Breast epithelium (tissue), 4 donors: ENCODE results near the gene APAF1. TPM values are rescaled to one million over a fixed set of nuclear protein-coding genes. Genes with fewer than 3 reads are reported as not detected.
"Not testable (repeated sequence)": the region's sequence is repeated elsewhere in the genome, so short reads cannot be mapped to it uniquely, and the experiment has no call there.

ENCODE experiments used
- DNase-seq, 2 donors: peaks; one replicate each; pipeline ENCODE4 v3.0.0-alpha.2; 2019; ENCODE audit warnings: low spot score in 2 of 2
- H3K27ac ChIP-seq, 2 donors: fragments of 200-600 bp; sonication (generic) in 1 of 2; one replicate each; pipeline ENCODE4 v1.5.1; 2016 to 2019; ENCODE audit warnings: mild to moderate bottlenecking in 1 of 2
- H3K27me3 ChIP-seq, 2 donors: fragments of 200-600 bp; sonication (generic) in 1 of 2; one replicate each; pipeline versions ENCODE4 v1.5.1 to v1.6.0; 2017 to 2019; ENCODE audit warnings: control low read depth in 1 of 2, mild to moderate bottlenecking in 1 of 2
- H3K36me3 ChIP-seq: fragments of 200-600 bp; one replicate; pipeline ENCODE4 v1.5.1; 2019
- H3K4me1 ChIP-seq, 2 donors: fragments of 200-600 bp; sonication (generic); one replicate each; pipeline ENCODE4 v1.5.1; 2016 to 2019; ENCODE audit warnings: control low read depth in 1 of 2
- H3K4me3 ChIP-seq, 3 donors: fragments of 200-600 bp; sonication (generic); 1 replicate in 2 of 3; 2 replicates in 1 of 3; pipeline ENCODE4 v1.5.1; 2016 to 2019; ENCODE audit warnings: mild to moderate bottlenecking in 3 of 3, moderate library complexity in 2 of 3
- H3K9me3 ChIP-seq, 2 donors: fragments of 200-600 bp; sonication (generic) in 1 of 2; one replicate each; pipeline ENCODE4 v1.5.1; 2016 to 2019; ENCODE audit warnings: control low read depth in 1 of 2
- POLR2A ChIP-seq: fragments of 450-650 bp; IDR thresholded peaks from one replicate; pipeline ENCODE4 v1.6.1; 2016; ENCODE audit warnings: antibody characterized with exemption, mild to moderate bottlenecking, moderate library complexity
- POLR2AphosphoS5 ChIP-seq, 3 donors: sonication (generic); formaldehyde crosslinking; IDR thresholded peaks; one replicate each; pipeline ENCODE4 v1.6.1; 2017; ENCODE audit warnings: antibody characterized with exemption in 3 of 3
- intact Hi-C: fragments of 100-400 bp; cut with DNase I; formaldehyde crosslinking; loops from one replicate; pipeline ENCODE4 v1.15.1; 2023; ENCODE audit warnings: low total_unique reads
- total RNA-seq, 3 donors: library from RNA; depleted of rRNA; stranded (reverse); fragments of >200 nt; gene quantifications; one replicate each; pipeline ENCODE4 v1.1.0, GENCODE V29; 2016
- TF ChIP-seq, protein P1 (sequence below), 3 donors: fragments of 450-650 bp; IDR thresholded peaks; one replicate each; pipeline ENCODE4 v1.5.1; 2016 to 2017; ENCODE audit warnings: antibody characterized with exemption in 3 of 3, mild to moderate bottlenecking in 3 of 3, moderate library complexity in 3 of 3

Gene APAF1
- 10 to 100 TPM; 10.1 to 18.1 (median 16.4) TPM for total RNA-seq

DNA sequence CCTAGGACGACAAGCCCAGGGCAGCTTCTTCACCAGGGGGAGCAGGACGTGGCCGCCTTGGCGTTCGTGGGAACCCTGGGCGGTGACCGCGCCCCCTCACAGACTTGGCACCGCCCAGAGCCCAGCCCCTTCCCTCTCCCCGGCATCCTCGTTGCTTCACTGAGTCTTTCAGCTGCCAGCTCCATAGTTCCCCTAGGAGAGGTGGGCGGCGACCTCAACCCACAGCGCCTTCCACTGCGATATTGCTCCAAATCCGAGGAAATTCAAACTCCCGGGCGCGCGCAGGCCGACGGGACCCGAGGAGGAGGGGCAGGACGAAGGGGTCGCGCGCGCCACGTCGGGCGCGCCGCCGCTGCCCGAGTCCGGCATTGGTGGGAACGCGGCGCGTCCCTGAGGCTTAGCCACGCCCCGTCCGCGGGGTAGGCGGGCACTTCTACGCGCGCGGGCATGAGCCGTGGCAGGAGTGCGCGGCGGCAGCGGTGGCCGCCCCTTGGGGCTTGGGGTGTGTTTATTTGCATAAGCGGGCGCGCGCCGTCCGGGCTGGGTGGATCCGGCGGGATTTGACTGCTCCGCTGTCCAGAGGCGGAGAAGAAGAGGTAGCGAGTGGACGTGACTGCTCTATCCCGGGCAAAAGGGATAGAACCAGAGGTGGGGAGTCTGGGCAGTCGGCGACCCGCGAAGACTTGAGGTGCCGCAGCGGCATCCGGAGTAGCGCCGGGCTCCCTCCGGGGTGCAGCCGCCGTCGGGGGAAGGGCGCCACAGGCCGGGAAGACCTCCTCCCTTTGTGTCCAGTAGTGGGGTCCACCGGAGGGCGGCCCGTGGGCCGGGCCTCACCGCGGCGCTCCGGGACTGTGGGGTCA lies at the start of gene APAF1, which contains the start of gene IKBIP:
Gene APAF1 (plus strand): TSS at position 579 of the 860 bp plus-strand sequence. CDS start 3,070 bp downstream, outside the sequence.
Gene IKBIP (minus strand): TSS at position 77 of the 860 bp plus-strand sequence. CDS start 87 bp downstream, outside the sequence.
- intact Hi-C loops = loop anchor here (5.0 kb wide), 1 partner anchor 643 kb away; no protein-coding TSS in a partner anchor
- Histone ChIP-seq H3K27me3 (no peaks in the 10 kb centered on the region), H3K27ac (peak within 1 kb of the TSS; percentile 88 to 91), H3K36me3 (peaks cover 3% of the 10 kb centered on the region), H3K4me1 (no peaks in the 10 kb centered on the region), H3K9me3 (no peaks in the 10 kb centered on the region), H3K4me3 (peak within 1 kb of the TSS; percentile 97 to 99 (median 97))
- peak; percentile 42 for TF ChIP-seq POLR2A
- TF ChIP-seq, protein P1, sequence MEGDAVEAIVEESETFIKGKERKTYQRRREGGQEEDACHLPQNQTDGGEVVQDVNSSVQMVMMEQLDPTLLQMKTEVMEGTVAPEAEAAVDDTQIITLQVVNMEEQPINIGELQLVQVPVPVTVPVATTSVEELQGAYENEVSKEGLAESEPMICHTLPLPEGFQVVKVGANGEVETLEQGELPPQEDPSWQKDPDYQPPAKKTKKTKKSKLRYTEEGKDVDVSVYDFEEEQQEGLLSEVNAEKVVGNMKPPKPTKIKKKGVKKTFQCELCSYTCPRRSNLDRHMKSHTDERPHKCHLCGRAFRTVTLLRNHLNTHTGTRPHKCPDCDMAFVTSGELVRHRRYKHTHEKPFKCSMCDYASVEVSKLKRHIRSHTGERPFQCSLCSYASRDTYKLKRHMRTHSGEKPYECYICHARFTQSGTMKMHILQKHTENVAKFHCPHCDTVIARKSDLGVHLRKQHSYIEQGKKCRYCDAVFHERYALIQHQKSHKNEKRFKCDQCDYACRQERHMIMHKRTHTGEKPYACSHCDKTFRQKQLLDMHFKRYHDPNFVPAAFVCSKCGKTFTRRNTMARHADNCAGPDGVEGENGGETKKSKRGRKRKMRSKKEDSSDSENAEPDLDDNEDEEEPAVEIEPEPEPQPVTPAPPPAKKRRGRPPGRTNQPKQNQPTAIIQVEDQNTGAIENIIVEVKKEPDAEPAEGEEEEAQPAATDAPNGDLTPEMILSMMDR (IDR thresholded peaks at IDR 0.05) = no peak
- peak; percentile 46 to 55 (median 51) for TF ChIP-seq POLR2AphosphoS5 (IDR thresholded peaks at IDR 0.05)
- peak; percentile 95 to 97 for DNase-seq

DNA sequence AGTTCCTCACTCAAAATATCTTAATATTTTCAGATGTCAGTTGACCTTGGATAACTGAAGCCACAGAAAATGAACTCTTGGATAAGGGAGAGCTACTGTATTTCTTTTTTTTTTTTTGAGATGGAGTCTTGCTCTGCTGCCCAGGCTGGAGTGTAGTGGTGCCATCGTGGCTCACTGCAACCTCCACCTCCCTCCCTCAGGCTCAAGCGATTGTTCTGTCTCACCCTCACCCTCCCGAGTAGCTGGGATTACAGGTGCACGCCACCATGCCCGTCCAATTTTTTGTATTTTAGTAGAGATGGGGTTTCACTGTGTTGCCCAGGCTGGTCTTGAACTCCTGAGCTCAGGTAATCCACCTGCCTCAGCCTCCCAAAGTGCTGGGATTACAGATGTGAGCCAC lies 47.8 kb upstream of the APAF1 start:
- H3K27me3 ChIP-seq, H3K27ac ChIP-seq, H3K4me3 ChIP-seq, intact Hi-C loops, DNase-seq, H3K9me3 ChIP-seq: not testable (repeated sequence)
- Histone ChIP-seq H3K4me1 (peaks cover 0 to 10% of the 10 kb centered on the region in 2 donors), H3K36me3 (peaks cover 10% of the 10 kb centered on the region)

DNA sequence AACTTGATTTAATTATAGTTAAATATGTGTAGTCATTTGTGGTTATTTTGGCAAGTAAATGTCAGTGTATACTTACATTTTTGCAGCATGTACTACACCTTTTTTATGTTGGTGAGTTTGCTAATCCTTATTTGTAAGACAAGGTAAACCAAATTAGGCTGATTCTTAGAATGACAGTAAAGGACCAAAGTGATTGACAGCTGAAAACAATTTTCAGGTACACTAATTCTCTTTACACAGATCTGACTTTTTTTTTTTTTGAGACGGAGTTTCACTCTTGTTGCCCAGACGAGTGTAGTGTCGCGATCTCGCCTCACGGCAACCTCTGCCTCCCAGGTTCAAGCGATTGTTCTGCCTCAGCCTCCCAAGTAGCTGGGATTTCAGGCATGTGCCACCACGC lies 43.2 kb upstream of the APAF1 start:
- no peaks in the 10 kb centered on the region for H3K4me1 ChIP-seq
- H3K36me3 ChIP-seq = peaks cover 10% of the 10 kb centered on the region
- no peak overlapping the region for H3K4me3 ChIP-seq
- H3K27me3 ChIP-seq = no peaks in the 10 kb centered on the region
- no peak overlapping the region for H3K27ac ChIP-seq
- DNase-seq = no peak
- no peak for TF ChIP-seq POLR2A
- TF ChIP-seq, protein P1 (IDR thresholded peaks at IDR 0.05) = no peak
- no peak for TF ChIP-seq POLR2AphosphoS5 (IDR thresholded peaks at IDR 0.05)
- H3K9me3 ChIP-seq = no peaks in the 10 kb centered on the region
- intact Hi-C loops = no loop called here

DNA sequence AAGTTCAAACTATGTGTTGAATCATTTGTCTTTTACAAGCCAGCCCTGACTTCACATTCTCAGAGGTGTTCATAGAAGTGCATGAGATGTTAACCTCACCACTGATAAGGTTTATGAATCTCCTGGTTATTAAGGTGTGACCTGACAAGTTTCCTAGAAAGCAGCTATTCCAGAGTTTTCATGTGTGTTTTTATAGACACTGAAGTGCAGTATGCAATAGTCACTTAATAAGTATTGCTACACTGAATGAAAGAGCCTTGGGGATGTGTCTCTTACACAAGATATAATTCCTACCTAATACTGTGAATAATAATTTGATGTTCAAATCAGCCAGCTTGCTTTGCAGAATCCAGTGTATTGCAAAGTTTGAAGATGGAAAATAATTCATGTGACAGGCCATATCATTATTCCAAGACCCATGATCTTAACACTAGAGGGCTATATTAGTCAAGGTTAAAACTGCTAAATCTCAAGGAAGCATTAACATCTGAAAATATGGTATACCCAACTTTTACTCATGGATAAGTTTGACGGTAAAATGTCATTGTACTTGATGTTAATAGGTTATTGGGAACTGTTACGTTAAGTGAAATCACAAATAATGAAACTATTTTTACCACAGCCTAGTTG lies 38.6 kb upstream of the APAF1 start:
- intact Hi-C loops = no loop called here
- H3K27ac ChIP-seq = no peak overlapping the region

GRCh38 chr12:98610596-98610995 lies 34.5 kb upstream of the APAF1 start:
- TF ChIP-seq POLR2AphosphoS5 (IDR thresholded peaks at IDR 0.05) = no peak
- TF ChIP-seq, protein P1 (IDR thresholded peaks at IDR 0.05) = no peak
- no peak for TF ChIP-seq POLR2A
- no peaks in the 10 kb centered on the region for H3K4me1 ChIP-seq
- intact Hi-C loops = no loop called here

More for the DNA sequence above, 38.6 kb upstream of the APAF1 start:
- Histone ChIP-seq H3K4me1 (no peaks in the 10 kb centered on the region), H3K9me3 (no peaks in the 10 kb centered on the region), H3K4me3 (no peak overlapping the region), H3K27me3 (no peaks in the 10 kb centered on the region), H3K36me3 (peaks cover under 1% of the 10 kb centered on the region)
- TF ChIP-seq, protein P1 (IDR thresholded peaks at IDR 0.05) = no peak
- TF ChIP-seq POLR2A (no peak), POLR2AphosphoS5 (IDR thresholded peaks at IDR 0.05) (no peak)
- no peak for DNase-seq

More at GRCh38 chr12:98610596-98610995, 34.5 kb upstream of the APAF1 start:
- Histone ChIP-seq H3K27me3 (no peaks in the 10 kb centered on the region), H3K27ac (no peak overlapping the region), H3K9me3 (no peaks in the 10 kb centered on the region), H3K4me3 (no peak overlapping the region), H3K36me3 (no peaks in the 10 kb centered on the region)
- no peak for DNase-seq
